GM23338 (cell line): ENCODE measurements around the gene ZNF444. TPM values are rescaled to one million over a fixed set of nuclear protein-coding genes. Genes with fewer than 3 reads are reported as not detected.
A peak's percentile ranks its signal among the peaks of the same experiment; 100 is the strongest.

Source experiments
- ATAC-seq: fragments of 200-7000 bp; cut with Tn5 transposase; 3 replicates; pipeline ENCODE4 v1.9.1; 2020
- DNase-seq: peaks from one replicate; pipeline ENCODE4 v3.0.0-alpha.2; 2015; ENCODE audit warnings: low spot score
- H2AFZ ChIP-seq: fragments of 200-600 bp; sonication (generic); 2 replicates; pipeline ENCODE4 v1.8.0; 2016; ENCODE audit warnings: antibody characterized with exemption, mild to moderate bottlenecking, moderate library complexity
- H3F3A ChIP-seq: fragments of 200-600 bp; sonication (generic); replicated peaks from 2 replicates; pipeline ENCODE4 v1.8.0; 2017; ENCODE audit warnings: antibody characterized with exemption, mixed run types, low read depth
- H3K27ac ChIP-seq: fragments of 200-600 bp; sonication (generic); 2 replicates; pipeline ENCODE4 v1.6.1; 2016; ENCODE audit warnings: low read depth
- H3K27me3 ChIP-seq: fragments of 200-600 bp; sonication (generic); 2 replicates; pipeline ENCODE4 v1.8.0; 2016; ENCODE audit warnings: mild to moderate bottlenecking, mixed run types, moderate library complexity; ENCODE audit not compliant: insufficient read depth
- H3K36me3 ChIP-seq: fragments of 200-600 bp; sonication (generic); 2 replicates; pipeline ENCODE4 v1.8.0; 2016; ENCODE audit warnings: mild to moderate bottlenecking; ENCODE audit not compliant: insufficient read depth
- H3K4me1 ChIP-seq: fragments of 200-600 bp; sonication (generic); 2 replicates; pipeline ENCODE4 v1.8.0; 2016; ENCODE audit warnings: mild to moderate bottlenecking, moderate library complexity; ENCODE audit not compliant: insufficient read depth
- H3K4me2 ChIP-seq: fragments of 200-600 bp; sonication (generic); 2 replicates; pipeline ENCODE4 v1.7.1; 2017; ENCODE audit warnings: mixed run types
- H3K4me3 ChIP-seq: fragments of 200-600 bp; sonication (generic); 2 replicates; pipeline ENCODE4 v1.6.1; 2016; ENCODE audit warnings: mixed run types
- H3K79me2 ChIP-seq: fragments of 200-600 bp; sonication (generic); replicated peaks from 2 replicates; pipeline ENCODE4 v1.8.0; 2017; ENCODE audit warnings: mild to moderate bottlenecking; ENCODE audit not compliant: insufficient read depth
- H3K9me2 ChIP-seq: fragments of 200-600 bp; sonication (generic); 2 replicates; pipeline ENCODE4 v1.8.0; 2017; ENCODE audit not compliant: insufficient read depth
- H4K20me1 ChIP-seq: fragments of 200-600 bp; sonication (generic); replicated peaks from 2 replicates; pipeline ENCODE4 v1.8.0; 2017; ENCODE audit warnings: mild to moderate bottlenecking; ENCODE audit not compliant: insufficient read depth
- H3K27ac Mint-ChIP-seq: 2 replicates; pipeline ENCODE4 v1.8.0; 2020; ENCODE audit warnings: inconsistent platforms, mild to moderate bottlenecking, moderate library complexity, mixed read lengths
- H3K27me3 Mint-ChIP-seq: 3 replicates; pipeline ENCODE4 v1.8.0; 2022; ENCODE audit warnings: low read depth, mild to moderate bottlenecking, moderate library complexity, mixed read lengths, inconsistent platforms; ENCODE audit not compliant: insufficient read depth, poor library complexity
- H3K36me3 Mint-ChIP-seq: 3 replicates; pipeline ENCODE4 v1.8.0; 2021; ENCODE audit warnings: low read depth, mild to moderate bottlenecking, inconsistent platforms, moderate library complexity, mixed read lengths
- H3K4me1 Mint-ChIP-seq: 3 replicates; pipeline ENCODE4 v1.8.0; 2020; ENCODE audit warnings: mild to moderate bottlenecking, inconsistent platforms, mixed read lengths
- H3K4me3 Mint-ChIP-seq: 3 replicates; pipeline ENCODE4 v1.8.0; 2021; ENCODE audit warnings: moderate library complexity, mild to moderate bottlenecking, inconsistent platforms, mixed read lengths
- H3K9me3 Mint-ChIP-seq: 3 replicates; pipeline ENCODE4 v1.8.0; 2020; ENCODE audit warnings: moderate library complexity, mild to moderate bottlenecking, inconsistent platforms, mixed read lengths
- CREB1 ChIP-seq: fragments of 250-450 bp; sonication (Bioruptor Pico); IDR thresholded peaks from 2 replicates; pipeline ENCODE4 v1.5.0; 2020; ENCODE audit warnings: low read depth, mild to moderate bottlenecking, moderate library complexity
- CTCF ChIP-seq, 2 experiments: fragments of 200-600 bp in 1 of 2; sonication (generic) in 1 of 2; conservative IDR thresholded peaks; 2 replicates each; pipeline versions ENCODE4 v1.5.1 to v1.6.1; 2016 to 2017; ENCODE audit warnings: antibody characterized with exemption in 2 of 2, low read depth in 2 of 2, mild to moderate bottlenecking in 2 of 2, moderate library complexity in 1 of 2
- ETS1 ChIP-seq: IDR thresholded peaks from 2 replicates; pipeline ENCODE4 v1.6.1; 2016; ENCODE audit warnings: antibody characterized with exemption
- EZH2 ChIP-seq: fragments of 200-600 bp; sonication (generic); IDR thresholded peaks from one replicate; pipeline ENCODE4 v1.8.0; 2017; ENCODE audit warnings: antibody characterized with exemption, mild to moderate bottlenecking, low read depth; ENCODE audit not compliant: unreplicated experiment
- EZH2phosphoT487 ChIP-seq: fragments of 200-600 bp; sonication (generic); IDR thresholded peaks from one replicate; pipeline ENCODE4 v1.8.1; 2018; ENCODE audit warnings: antibody characterized with exemption; ENCODE audit not compliant: unreplicated experiment
- NANOG ChIP-seq: IDR thresholded peaks from 2 replicates; pipeline ENCODE4 v1.6.1; 2016; ENCODE audit warnings: antibody characterized with exemption, borderline replicate concordance
- POLR2AphosphoS5 ChIP-seq: IDR thresholded peaks from 2 replicates; pipeline ENCODE4 v1.6.1; 2016; ENCODE audit warnings: antibody characterized with exemption, low read depth
- STAT1 ChIP-seq: IDR thresholded peaks from one replicate; pipeline ENCODE4 v1.6.1; 2016; ENCODE audit warnings: antibody characterized with exemption; ENCODE audit not compliant: unreplicated experiment
- ZNF114 ChIP-seq: fragments of 250-450 bp; sonication (Bioruptor Pico); IDR thresholded peaks from 2 replicates; pipeline ENCODE4 v1.5.0; 2020; ENCODE audit warnings: mild to moderate bottlenecking, moderate library complexity
- ZNF331 ChIP-seq: fragments of 250-450 bp; sonication (Bioruptor Pico); IDR thresholded peaks from 2 replicates; pipeline ENCODE4 v1.5.0; 2020; ENCODE audit warnings: low read depth, mild to moderate bottlenecking, moderate library complexity
- ZNF462 ChIP-seq: fragments of 250-450 bp; sonication (Bioruptor Pico); IDR thresholded peaks from 2 replicates; pipeline ENCODE4 v1.5.0; 2020; ENCODE audit warnings: mild to moderate bottlenecking, moderate library complexity
- polyA plus RNA-seq: library from polyadenylated mRNA; unstranded; fragments of >200 nt; fragmentation: Nextera tagmentation; extraction: Ambion mirVana; gene quantifications from 2 replicates; pipeline ENCODE4 v1.2.1, GENCODE V29; 2016
- total RNA-seq: library from RNA; depleted of rRNA; stranded (reverse); fragments of >200 nt; shearing (Covaris generic); gene quantifications from 2 replicates; pipeline ENCODE4 v1.2.3, GENCODE V29; 2014

The ZNF444 gene
- total and polyA plus RNA-seq, 2 experiments from 2014 or later, result 25.1 to 58.5 TPM

- TF ChIP-seq ZNF462 (CRISPR knock-in tag) (no peak), ETS1 (no peak), CREB1 (CRISPR knock-in tag) (no peak), ZNF331 (CRISPR knock-in tag) (no peak), STAT1 (no peak), EZH2phosphoT487 (no peak)
Observed at GRCh38 chr19:56106397-56106849, 34.7 kb upstream of the ZNF444 start (continued).

- H4K20me1 ChIP-seq, result peaks cover 37% of the 10 kb centered on the region
- peak overlapping the region; percentile 66; the same call in 1 of the 2 replicates for H3K27ac ChIP-seq
- no peaks in the 10 kb centered on the region for H3K27me3 ChIP-seq
- DNase-seq (no peak), ATAC-seq (no peak)
- no peaks in the 10 kb centered on the region for H3K36me3 ChIP-seq
- H3K27ac Mint-ChIP-seq, result peak overlapping the region; percentile 86; the same call in 1 of the 2 replicates
- peaks cover 46% of the 10 kb centered on the region for H3K4me1 ChIP-seq
- H3K27me3 Mint-ChIP-seq, result peaks cover 34% of the 10 kb centered on the region
- H3K79me2 ChIP-seq, result peaks cover 87% of the 10 kb centered on the region
- peaks cover 4% of the 10 kb centered on the region; the same call in 1 of the 3 replicates for H3K36me3 Mint-ChIP-seq
- H3K4me2 ChIP-seq, result no peak overlapping the region
- H3K4me1 Mint-ChIP-seq, result peaks cover 56% of the 10 kb centered on the region
- no peak overlapping the region; the same call in 2 of the 3 replicates for H3K4me3 Mint-ChIP-seq
- 0 out of 2 replicates have a peak, but pooled peaks cover 3% of the 10 kb centered on the region for H3F3A ChIP-seq
- no peak overlapping the region for H2AFZ ChIP-seq
- no peaks in the 10 kb centered on the region for H3K9me2 ChIP-seq
- H3K9me3 Mint-ChIP-seq, result no peaks in the 10 kb centered on the region
- H3K4me3 ChIP-seq, result no peak overlapping the region
- TF ChIP-seq POLR2AphosphoS5 (no peak), CTCF (conservative IDR thresholded peaks at IDR 0.05; ENCODE audit: low read depth in 2 of 2) (no peak), ZNF114 (CRISPR knock-in tag) (no peak), EZH2 (no peak), EZH2phosphoT487 (no peak), NANOG (no peak)
Observed at GRCh38 chr19:56106993-56107392, 34.1 kb upstream of the ZNF444 start.
